ENCODE measurements around the gene ECEL1.

GRCh38 chr2:232448304-232448690 lies 39.3 kb downstream of the ECEL1 start:
- TF ChIP-seq CTCF (IDR thresholded peaks at IDR 0.05) (no peak), POLR2A (IDR thresholded peaks at IDR 0.05) (no peak)

Measured in right lobe of liver (tissue), 4 donors.